ENCODE results near the gene ADAMTSL4. TPM values are rescaled to one million over a fixed set of nuclear protein-coding genes. Genes with fewer than 3 reads are reported as not detected.
A peak's percentile ranks its signal among the peaks of the same experiment; 100 is the strongest.

Gene ADAMTSL4
- total RNA-seq, 1 donor from 2014 or later: 0.46 TPM

DNA sequence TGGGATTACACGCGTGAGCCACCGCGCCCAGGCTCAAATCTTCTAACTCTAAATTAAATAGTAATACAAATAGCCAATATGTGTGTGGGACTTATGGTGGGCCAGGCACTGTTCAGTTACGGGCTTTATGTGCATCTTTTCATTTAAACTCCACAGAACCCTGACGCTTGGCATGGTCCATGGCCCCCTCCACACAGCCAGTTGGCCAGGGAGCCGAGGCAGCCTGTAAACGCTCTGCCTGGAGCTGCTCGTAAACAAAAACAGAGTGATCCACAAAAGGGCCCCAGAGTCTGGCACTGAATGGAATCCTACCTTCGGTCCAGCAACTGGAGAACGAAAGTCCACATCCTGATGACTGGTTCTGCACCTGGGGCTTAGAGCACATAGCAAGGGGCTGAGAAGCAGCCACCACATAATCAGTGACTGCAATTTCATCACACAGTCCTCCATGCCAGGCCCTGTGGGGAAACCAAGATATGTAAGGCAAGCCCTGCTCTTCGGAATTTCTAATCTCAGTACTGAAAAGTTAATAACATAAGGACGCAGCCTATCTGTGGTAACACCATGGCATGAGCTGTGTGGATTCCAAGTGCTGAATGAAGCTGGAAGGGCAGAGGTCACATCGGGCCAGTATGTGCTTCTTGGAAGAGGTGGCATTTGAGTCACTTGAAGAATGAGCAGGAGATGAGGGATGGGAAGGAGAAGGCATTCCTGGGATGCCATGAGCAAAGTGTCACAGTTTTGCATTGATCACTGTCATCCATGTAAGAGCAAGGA lies 13.5 kb upstream of the ADAMTSL4 start:
- no peak for DNase-seq (ENCODE audit: low read depth)
- Histone ChIP-seq H3K4me3 (ENCODE audit: low read depth, low read length) (no peak overlapping the region), H3K27me3 (ENCODE audit: control insufficient read depth, insufficient read depth, low read length) (no peaks in the 10 kb centered on the region), H3K36me3 (ENCODE audit: control insufficient read depth, insufficient read depth, low read length) (no peaks in the 10 kb centered on the region)
- no peak for TF ChIP-seq CTCF (IDR thresholded peaks at IDR 0.05; ENCODE audit: insufficient read depth, low read length, poor library complexity, severe bottlenecking)

- no peak for DNase-seq (ENCODE audit: low read depth)
- no peak overlapping the region for H3K4me3 ChIP-seq (ENCODE audit: low read depth, low read length)
- TF ChIP-seq CTCF (IDR thresholded peaks at IDR 0.05; ENCODE audit: insufficient read depth, low read length, poor library complexity, severe bottlenecking): no peak
- no peaks in the 10 kb centered on the region for H3K36me3 ChIP-seq (ENCODE audit: control insufficient read depth, insufficient read depth, low read length)
- no peaks in the 10 kb centered on the region for H3K27me3 ChIP-seq (ENCODE audit: control insufficient read depth, insufficient read depth, low read length)
Measured at GRCh38 chr1:150536836-150537731, 12.1 kb upstream of the ADAMTSL4 start.

DNA sequence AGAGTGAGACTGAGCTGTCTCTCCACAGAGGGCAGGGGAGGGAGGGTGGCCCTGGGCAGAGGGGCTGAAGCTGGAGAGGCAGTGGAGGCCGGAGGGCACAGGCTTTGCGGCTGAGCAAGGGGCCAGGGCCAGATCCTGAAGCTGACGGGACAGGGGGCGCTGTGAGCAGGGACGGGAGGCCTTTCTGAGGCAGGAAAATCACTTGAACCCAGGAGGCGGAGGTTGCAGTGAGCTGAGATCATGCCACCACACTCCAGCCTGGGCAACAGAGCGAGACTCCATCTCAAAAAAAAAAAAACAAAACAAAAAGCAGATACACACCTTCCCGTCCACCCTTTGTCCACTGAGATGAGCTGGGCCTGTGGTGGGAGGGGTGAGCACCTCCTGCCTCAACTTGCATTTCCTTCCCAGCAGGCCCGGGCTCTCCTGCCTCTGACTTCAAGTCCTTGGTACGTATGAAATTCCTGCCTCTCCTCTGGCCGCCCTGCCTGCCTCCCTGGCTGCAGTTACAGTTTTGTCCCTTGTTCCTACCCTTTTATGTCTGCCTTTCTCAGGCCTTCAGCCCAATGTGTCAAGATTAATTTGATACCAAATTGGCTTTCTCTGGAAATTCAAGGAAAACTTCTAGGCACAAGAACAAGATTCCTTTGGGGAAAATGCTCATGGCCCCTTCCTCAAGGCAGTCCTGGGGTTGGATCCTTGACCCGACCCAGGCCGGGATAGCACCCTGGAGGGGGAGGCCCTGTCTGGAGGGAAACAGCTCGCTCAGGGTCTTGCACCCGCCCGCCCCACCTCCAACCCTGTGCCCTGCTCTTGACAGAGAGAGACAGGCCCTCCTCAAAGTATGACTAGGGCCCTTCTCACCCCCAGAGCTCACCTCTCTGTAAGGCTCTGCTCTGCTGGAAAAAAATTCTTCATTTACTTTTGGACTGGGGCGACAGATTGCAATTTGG lies 11.2 kb upstream of the ADAMTSL4 start:
- H3K36me3 ChIP-seq (ENCODE audit: control insufficient read depth, insufficient read depth, low read length): no peaks in the 10 kb centered on the region
- no peak overlapping the region for H3K4me3 ChIP-seq (ENCODE audit: low read depth, low read length)
- TF ChIP-seq CTCF (IDR thresholded peaks at IDR 0.05; ENCODE audit: insufficient read depth, low read length, poor library complexity, severe bottlenecking): peak; percentile 20
- DNase-seq (ENCODE audit: low read depth): no peak
- H3K27me3 ChIP-seq (ENCODE audit: control insufficient read depth, insufficient read depth, low read length): no peaks in the 10 kb centered on the region

DNA sequence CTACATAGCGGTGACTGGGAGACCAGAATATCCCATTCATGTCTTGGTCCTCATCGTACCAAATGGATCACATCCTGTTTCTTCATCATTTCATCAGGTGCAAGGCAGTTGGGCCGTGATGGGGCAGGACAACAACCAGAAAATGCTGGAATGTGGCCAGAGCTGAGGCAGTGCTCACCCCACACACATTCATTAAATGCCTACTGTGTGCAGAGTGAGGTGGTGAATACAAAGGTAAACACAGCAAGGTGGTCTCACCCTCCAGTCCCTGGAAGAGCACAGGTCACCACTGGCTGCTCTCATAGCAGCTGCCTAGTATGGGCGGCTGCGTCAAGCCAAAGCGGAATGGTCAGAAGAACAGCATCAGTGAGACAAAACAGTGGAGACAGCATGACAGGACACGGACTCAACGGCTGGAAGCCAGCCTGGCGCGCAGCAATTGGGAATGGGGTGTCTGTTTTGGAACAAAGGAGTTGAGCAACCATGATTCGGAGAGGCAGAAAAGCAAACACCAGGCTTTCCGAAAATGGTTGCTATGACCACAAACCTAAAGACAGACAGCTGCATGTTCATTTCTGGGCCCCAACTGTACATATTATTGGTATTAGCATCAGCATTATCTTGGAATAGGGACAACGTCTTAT lies 5.6 kb upstream of the ADAMTSL4 start:
- no peak for TF ChIP-seq CTCF (IDR thresholded peaks at IDR 0.05; ENCODE audit: insufficient read depth, low read length, poor library complexity, severe bottlenecking)
- DNase-seq (ENCODE audit: low read depth): no peak
- no peak overlapping the region for H3K4me3 ChIP-seq (ENCODE audit: low read depth, low read length)
- no peaks in the 10 kb centered on the region for H3K36me3 ChIP-seq (ENCODE audit: control insufficient read depth, insufficient read depth, low read length)
- no peaks in the 10 kb centered on the region for H3K27me3 ChIP-seq (ENCODE audit: control insufficient read depth, insufficient read depth, low read length)

- no peaks in the 10 kb centered on the region for H3K36me3 ChIP-seq (ENCODE audit: control insufficient read depth, insufficient read depth, low read length)
- no peaks in the 10 kb centered on the region for H3K27me3 ChIP-seq (ENCODE audit: control insufficient read depth, insufficient read depth, low read length)
- DNase-seq (ENCODE audit: low read depth): no peak
- TF ChIP-seq CTCF (IDR thresholded peaks at IDR 0.05; ENCODE audit: insufficient read depth, low read length, poor library complexity, severe bottlenecking): no peak
- no peak overlapping the region for H3K4me3 ChIP-seq (ENCODE audit: low read depth, low read length)
Measured at GRCh38 chr1:150544204-150544603, 5.0 kb upstream of the ADAMTSL4 start.
